Naive thymus-derived CD8-positive, alpha-beta T cell (primary cell): ENCODE results near the gene PLCH2. TPM values are rescaled to one million over a fixed set of nuclear protein-coding genes. Genes with fewer than 3 reads are reported as not detected.

ENCODE experiments used
- ATAC-seq, 2 donors: fragments of 150-1000 bp; cut with Tn5 transposase in 1 of 2; sonication (Bioruptor Pico), chemical (Tn5 transposase) in 1 of 2; 1 replicate in 1 of 2; 2 replicates in 1 of 2; pipeline ENCODE4 v1.10.0; 2021; ENCODE audit warnings: mild to moderate bottlenecking in 2 of 2, moderate library complexity in 2 of 2
- POLR2A ChIA-PET: fragments of 350-600 bp; sonication (Branson Sonifier 250); formaldehyde crosslinking; loops from one replicate; lab custom pipeline; 2021; ENCODE audit warnings: antibody characterized with exemption; lab: Charles Lee
- DNase-seq, 10 donors: peaks; one replicate each; pipeline versions ENCODE4 v3.0.0 to v3.0.0-alpha.2; 2020 to 2022
- H3K27ac Mint-ChIP-seq, 10 donors: one replicate each; pipeline ENCODE4 v1.8.0; 2020 to 2022; ENCODE audit warnings: mild to moderate bottlenecking in 10 of 10, mixed read lengths in 10 of 10, moderate library complexity in 4 of 10, inconsistent platforms in 1 of 10
- H3K27me3 Mint-ChIP-seq, 5 donors: one replicate each; pipeline ENCODE4 v1.8.0; 2021 to 2022; ENCODE audit warnings: mixed read lengths in 5 of 5
- H3K36me3 Mint-ChIP-seq, 3 donors: one replicate each; pipeline ENCODE4 v1.8.0; 2020 to 2022; ENCODE audit warnings: mixed read lengths in 3 of 3, mild to moderate bottlenecking in 2 of 3, inconsistent platforms in 1 of 3
- H3K4me1 Mint-ChIP-seq, 4 donors: one replicate each; pipeline ENCODE4 v1.8.0; 2021 to 2022; ENCODE audit warnings: mixed read lengths in 4 of 4
- H3K4me3 Mint-ChIP-seq, 10 donors: one replicate each; pipeline ENCODE4 v1.8.0; 2020 to 2022; ENCODE audit warnings: mild to moderate bottlenecking in 10 of 10, mixed read lengths in 10 of 10, moderate library complexity in 6 of 10, inconsistent platforms in 1 of 10
- H3K9me3 Mint-ChIP-seq, 9 donors: one replicate each; pipeline ENCODE4 v1.8.0; 2020 to 2022; ENCODE audit warnings: mixed read lengths in 9 of 9, mild to moderate bottlenecking in 3 of 9, inconsistent platforms in 1 of 9, moderate library complexity in 1 of 9
- polyA plus RNA-seq, 3 donors: library from polyadenylated mRNA; unstranded; fragments of 300-500 nt; fragmentation: Illumina TruSeq; gene quantifications; one replicate each; pipeline ENCODE4 v1.2.3, GENCODE V29; 2021
- total RNA-seq, 8 experiments: library from RNA in 2 of 8; stranded (reverse) in 2 of 8; gene quantifications; one replicate each; pipeline ENCODE4 v1.2.3 and lab custom pipeline; 2021 to 2026

Gene PLCH2
- total and polyA plus RNA-seq, 5 experiments from 2014 or later: 0.37 to 16.4 (median 0.52) TPM

DNA sequence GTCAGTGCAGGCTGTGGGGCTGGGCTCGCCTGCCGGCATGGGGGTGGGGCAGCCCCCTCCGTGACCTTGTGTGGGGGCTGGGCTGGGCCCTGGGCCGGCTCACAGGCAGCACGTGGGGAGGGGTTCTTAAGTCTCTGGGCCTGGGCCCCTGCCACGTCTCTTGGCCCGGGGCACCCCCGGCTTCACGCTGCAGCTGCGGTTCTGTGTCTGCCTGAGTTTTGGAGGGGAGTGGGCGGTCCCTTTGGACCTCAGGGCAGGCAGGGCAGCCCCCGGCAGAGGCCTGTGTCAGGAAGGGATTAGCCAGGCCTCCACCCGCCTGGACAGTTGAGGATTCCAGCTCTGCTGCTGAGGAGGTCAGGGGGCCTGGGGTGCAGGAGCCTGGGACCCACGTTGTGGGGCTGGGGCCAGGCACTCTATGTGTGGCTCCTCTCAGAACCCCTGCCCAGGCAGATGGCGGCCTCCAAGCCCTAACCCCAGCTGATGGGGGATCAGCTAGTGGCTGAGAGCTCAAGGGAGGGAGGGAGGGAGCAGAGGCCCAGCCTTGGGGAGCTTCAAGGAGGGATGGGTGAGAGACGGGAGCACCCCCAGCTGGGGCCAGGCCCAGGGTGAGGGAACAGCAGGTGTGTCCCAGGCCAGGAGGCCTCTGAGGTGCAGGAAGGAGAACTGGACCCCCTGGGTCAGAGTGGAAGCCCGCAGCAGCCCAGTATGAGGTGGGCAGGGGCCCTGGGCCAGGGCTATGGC, 1.8 kb upstream of the PLCH2 start:
- H3K9me3 Mint-ChIP-seq: no peaks in the 10 kb centered on the region
- H3K27me3 Mint-ChIP-seq: no peaks in the 10 kb centered on the region
- POLR2A ChIA-PET: no interaction called here
- no peaks in the 10 kb centered on the region for H3K4me1 Mint-ChIP-seq
- no peak overlapping the region for H3K4me3 Mint-ChIP-seq
- no peaks in the 10 kb centered on the region for H3K36me3 Mint-ChIP-seq
- no peak for ATAC-seq
- H3K27ac Mint-ChIP-seq: no peak overlapping the region
- no peak for DNase-seq

DNA sequence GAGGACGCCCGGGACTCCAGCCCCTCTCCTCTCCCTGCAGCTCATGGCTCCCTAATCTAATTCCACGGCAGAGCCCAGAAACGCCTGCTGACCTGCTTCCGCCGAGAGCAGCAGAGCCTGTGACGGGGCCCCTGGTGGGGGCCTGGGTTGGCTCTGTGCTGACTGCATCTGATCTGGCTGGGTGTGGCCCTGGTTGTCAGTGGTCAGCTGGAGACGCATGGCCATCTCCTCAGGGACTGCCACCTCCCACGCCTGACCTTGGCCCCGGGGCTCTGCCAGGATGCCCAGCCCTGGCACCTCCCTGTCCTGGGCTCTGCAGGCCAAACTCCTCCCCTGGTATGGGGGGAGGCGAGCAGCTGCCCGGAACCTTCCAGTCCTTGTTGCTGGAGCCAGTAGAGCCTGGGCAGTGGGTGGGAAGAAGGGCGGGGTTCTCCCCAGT, 1.1 kb upstream of the PLCH2 start:
- no peaks in the 10 kb centered on the region for H3K27me3 Mint-ChIP-seq
- POLR2A ChIA-PET: no interaction called here
- no peaks in the 10 kb centered on the region for H3K4me1 Mint-ChIP-seq
- no peaks in the 10 kb centered on the region for H3K36me3 Mint-ChIP-seq
- no peak overlapping the region for H3K4me3 Mint-ChIP-seq
- H3K9me3 Mint-ChIP-seq: no peaks in the 10 kb centered on the region
- no peak for ATAC-seq
- H3K27ac Mint-ChIP-seq: no peak overlapping the region
- no peak for DNase-seq

DNA sequence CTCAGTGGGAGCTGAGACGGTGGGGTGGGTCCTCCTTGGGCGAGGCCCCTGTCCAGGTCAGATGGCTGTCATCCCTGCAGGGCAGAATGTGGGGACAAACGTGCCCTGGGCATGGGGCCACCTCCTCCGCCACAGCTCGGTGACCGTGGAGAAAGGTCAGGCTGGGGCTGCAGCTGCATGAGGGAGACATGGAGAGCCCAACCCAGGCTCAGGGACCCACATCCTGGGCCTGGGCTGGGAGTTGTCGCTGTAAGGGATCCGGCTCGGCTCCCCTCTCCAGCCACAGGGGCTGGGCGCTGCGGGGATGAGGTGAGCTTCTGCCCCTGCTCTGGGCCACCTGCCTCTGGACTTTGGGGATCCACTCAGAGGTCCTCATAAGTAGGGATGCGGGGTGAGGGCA, 518 bp upstream of the PLCH2 start:
- no peaks in the 10 kb centered on the region for H3K4me1 Mint-ChIP-seq
- H3K27me3 Mint-ChIP-seq: no peaks in the 10 kb centered on the region
- no peaks in the 10 kb centered on the region for H3K36me3 Mint-ChIP-seq
- ATAC-seq (no peak), DNase-seq (no peak)
- no peak overlapping the region for H3K4me3 Mint-ChIP-seq
- H3K9me3 Mint-ChIP-seq: no peaks in the 10 kb centered on the region
- no peak overlapping the region for H3K27ac Mint-ChIP-seq
- POLR2A ChIA-PET: no interaction called here

DNA sequence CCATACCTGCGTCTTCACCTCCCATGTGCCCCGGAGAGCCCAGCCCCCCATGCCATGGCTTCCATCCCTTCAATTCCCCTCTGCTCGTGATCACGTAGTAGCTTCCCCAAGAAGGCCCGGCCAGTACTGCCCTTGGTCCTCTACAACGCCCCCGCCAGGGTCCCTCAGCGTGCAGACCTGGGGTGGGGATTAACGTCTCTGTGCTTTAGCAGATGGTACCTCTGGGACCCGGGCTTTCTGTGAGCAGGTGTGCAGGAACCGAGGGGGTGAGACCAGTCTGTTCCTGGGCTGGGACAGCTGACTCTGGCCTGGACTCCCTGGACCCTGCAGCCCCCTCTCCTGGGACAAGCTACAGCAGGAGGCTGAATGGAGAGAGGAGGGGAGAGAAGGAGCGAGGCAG, 1.2 kb downstream of the PLCH2 start:
- DNase-seq: no peak
- H3K9me3 Mint-ChIP-seq: no peaks in the 10 kb centered on the region
- no peak for ATAC-seq
- H3K27me3 Mint-ChIP-seq: no peaks in the 10 kb centered on the region
- no peaks in the 10 kb centered on the region for H3K4me1 Mint-ChIP-seq
- POLR2A ChIA-PET: no interaction called here
- no peak overlapping the region for H3K27ac Mint-ChIP-seq
- no peak overlapping the region for H3K4me3 Mint-ChIP-seq
- no peaks in the 10 kb centered on the region for H3K36me3 Mint-ChIP-seq

DNA sequence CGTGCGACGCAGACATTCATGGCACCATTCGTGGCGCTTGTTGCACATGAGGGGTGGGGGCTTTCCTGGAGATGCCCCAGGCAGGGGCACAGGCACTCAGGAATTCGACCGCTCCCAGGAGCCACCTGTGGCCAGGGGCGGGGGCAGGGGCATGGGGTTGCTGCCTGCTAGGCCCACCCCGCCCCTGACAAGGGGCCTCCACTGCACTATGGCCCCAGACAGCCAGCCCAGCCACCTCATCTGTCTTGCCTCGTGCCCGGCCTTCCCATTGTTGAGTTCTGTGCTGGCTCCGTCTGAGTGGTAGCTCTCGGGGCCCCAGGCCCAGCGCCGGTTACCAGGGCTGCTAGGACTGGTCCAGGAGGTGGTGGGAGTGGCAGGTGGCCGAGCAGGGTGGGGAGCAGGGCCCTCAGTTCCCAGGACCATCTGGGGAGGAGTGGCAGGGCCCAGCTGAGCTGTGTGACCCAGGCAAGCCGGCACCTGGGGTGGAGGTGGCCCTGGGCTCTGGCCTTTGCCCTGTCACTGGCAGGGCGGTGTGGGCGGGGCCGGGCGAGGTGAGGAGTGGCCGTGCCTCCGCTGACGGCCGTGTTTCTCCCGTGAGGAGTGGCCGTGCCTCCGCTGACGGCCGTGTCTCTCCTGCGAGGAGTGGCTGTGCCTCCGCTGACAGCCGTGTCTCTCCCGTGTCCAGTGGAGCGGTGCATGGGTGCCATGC, 1.9 kb downstream of the PLCH2 start:
- no peak overlapping the region for H3K4me3 Mint-ChIP-seq
- H3K9me3 Mint-ChIP-seq: no peaks in the 10 kb centered on the region
- DNase-seq: no peak
- H3K36me3 Mint-ChIP-seq: no peaks in the 10 kb centered on the region
- H3K4me1 Mint-ChIP-seq: no peaks in the 10 kb centered on the region
- no peaks in the 10 kb centered on the region for H3K27me3 Mint-ChIP-seq
- no peak for ATAC-seq
- H3K27ac Mint-ChIP-seq: no peak overlapping the region
- POLR2A ChIA-PET: no interaction called here

DNA sequence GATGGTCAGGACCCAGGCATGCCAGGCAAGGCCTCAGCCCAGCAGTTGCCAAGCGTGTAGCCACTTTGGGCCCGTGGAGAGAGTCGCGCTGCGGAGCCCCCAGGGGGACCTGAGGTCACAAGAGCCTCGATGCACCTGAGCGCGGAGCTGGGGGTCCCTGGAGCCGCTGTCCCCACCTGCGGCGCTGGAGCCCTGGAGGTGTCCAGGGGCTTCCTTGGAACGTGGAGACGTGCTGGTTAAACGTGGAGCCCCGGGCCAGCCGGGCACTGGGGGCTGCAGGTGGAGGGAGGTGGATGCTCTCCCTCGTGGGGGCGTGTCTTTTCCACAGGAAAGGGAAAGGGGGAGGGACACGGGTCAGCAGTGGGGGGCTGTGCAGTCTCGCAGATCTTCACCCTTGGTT, 3.1 kb downstream of the PLCH2 start:
- ATAC-seq: no peak
- Mint-ChIP-seq H3K4me1 (peaks cover 0 to 3% (median 1%) of the 10 kb centered on the region in 4 donors), H3K27ac (no peak overlapping the region), H3K4me3 (no peak overlapping the region), H3K36me3 (no peaks in the 10 kb centered on the region), H3K27me3 (no peaks in the 10 kb centered on the region), H3K9me3 (no peaks in the 10 kb centered on the region)
- POLR2A ChIA-PET: interaction anchor here (1.6 kb wide), 1 partner anchor 9 kb away, joined by 5 read pairs; no protein-coding TSS in a partner anchor
- DNase-seq: no peak

DNA sequence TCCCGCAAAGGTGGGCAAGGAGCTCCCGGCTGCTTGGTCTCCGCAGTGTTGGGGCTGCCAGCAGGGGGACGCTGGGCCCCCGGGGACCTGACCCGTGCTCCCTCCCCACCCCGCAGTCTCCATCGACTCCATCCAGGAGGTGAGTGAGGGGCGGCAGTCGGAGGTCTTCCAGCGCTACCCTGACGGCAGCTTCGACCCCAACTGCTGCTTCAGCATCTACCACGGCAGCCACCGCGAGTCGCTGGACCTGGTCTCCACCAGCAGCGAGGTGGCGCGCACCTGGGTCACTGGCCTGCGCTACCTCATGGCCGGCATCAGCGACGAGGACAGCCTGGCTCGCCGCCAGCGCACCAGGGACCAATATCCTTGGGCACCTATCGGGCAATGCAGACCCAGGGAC, 3.5 kb downstream of the PLCH2 start:
- Mint-ChIP-seq H3K4me1 (peaks cover 0 to 4% (median 2%) of the 10 kb centered on the region in 4 donors), H3K27ac (no peak overlapping the region), H3K9me3 (no peaks in the 10 kb centered on the region), H3K4me3 (no peak overlapping the region), H3K36me3 (no peaks in the 10 kb centered on the region), H3K27me3 (no peaks in the 10 kb centered on the region)
- no peak for DNase-seq
- POLR2A ChIA-PET: interaction anchor here (1.6 kb wide), 1 partner anchor 8 kb away, joined by 5 read pairs; no protein-coding TSS in a partner anchor
- ATAC-seq: no peak

DNA sequence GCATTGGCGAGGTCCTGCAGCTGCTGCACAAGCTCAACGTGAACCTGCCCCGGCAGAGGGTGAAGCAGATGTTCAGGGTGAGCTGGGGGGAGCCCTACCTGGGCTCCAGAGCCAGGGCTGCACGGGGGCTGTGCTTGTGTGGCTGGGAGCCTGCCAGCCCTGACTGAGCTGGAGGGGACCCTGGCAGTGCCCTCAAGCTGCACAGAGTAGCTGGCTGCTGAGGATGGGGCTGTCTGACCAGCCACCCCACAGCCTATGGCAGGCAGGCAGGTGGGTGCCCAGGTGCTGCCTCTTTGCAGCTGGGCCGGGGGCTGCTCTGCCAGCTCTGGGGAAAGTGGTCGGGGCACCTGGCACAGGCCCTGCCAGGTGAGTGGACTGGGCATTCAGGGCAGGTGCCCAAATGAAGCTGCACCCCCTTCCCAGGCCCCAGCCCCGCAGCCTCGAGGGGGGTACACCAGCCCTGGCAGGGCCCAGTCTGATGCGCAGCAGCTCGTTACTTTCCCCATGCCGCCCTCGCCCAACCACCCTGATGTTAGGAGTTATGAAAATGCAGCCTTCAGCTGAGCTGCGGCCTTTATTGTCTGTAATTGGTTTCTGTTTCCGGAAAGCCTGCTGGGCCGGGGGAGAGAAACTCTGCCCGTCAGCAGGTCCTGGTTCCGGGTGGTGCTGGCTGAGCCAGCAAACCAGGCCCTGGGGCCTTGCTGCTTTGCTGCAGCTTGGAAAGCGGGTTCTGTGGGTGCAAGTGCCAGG, 4.3 kb downstream of the PLCH2 start:
- no peak for ATAC-seq
- POLR2A ChIA-PET: interaction anchor here (1.6 kb wide), 1 partner anchor 8 kb away, joined by 5 read pairs; no protein-coding TSS in a partner anchor
- DNase-seq: no peak
- Mint-ChIP-seq H3K27ac (no peak overlapping the region), H3K27me3 (no peaks in the 10 kb centered on the region), H3K4me3 (no peak overlapping the region), H3K36me3 (no peaks in the 10 kb centered on the region), H3K9me3 (no peaks in the 10 kb centered on the region), H3K4me1 (peaks cover 0 to 4% (median 2%) of the 10 kb centered on the region in 4 donors)

DNA sequence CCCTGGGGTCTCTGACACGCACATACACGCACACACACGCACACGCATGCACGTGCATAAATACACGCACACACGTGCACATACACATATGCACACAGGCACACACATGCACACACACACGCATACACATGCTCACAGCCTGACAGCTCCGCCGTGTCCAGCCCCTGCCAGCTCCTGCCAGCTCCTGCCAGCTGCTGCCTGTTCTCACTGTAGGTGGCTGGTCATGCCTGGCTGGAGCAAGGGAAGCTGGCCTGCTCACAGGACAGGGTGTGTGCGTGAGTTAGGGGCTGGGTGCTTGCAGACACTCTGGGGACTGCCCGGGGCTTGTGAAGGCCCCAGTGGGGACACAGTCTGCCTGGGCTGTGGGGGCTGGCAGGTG, 4.9 kb downstream of the PLCH2 start:
- Mint-ChIP-seq H3K36me3 (no peaks in the 10 kb centered on the region), H3K9me3 (no peaks in the 10 kb centered on the region), H3K27ac (no peak overlapping the region), H3K4me3 (no peak overlapping the region), H3K4me1 (peaks cover 0 to 4% (median 2%) of the 10 kb centered on the region in 4 donors), H3K27me3 (no peaks in the 10 kb centered on the region)
- POLR2A ChIA-PET: no interaction called here
- DNase-seq (no peak), ATAC-seq (no peak)

DNA sequence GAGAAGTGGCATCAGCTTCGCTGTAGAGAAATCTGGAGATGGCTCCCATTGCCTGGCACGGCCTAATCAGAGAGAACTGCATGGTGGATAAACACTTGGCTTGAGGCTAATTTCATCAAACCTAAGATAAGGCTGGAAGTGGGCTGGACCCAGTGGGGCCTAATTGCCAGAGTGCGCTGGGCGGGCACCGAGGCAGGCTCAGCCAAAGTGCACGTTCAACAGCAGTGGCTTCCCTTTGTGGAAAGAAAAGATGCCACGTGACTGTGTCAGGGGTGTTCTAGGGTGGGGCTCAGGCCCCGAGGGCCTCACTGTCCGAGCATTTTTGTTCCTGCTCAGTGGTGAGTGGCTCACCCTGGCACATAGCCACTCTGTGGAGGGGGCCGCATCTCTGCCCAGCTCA, 5.8 kb downstream of the PLCH2 start:
- no peak for ATAC-seq
- peaks cover 0 to 3% (median 0%) of the 10 kb centered on the region in 9 donors for H3K9me3 Mint-ChIP-seq
- H3K36me3 Mint-ChIP-seq: no peaks in the 10 kb centered on the region
- H3K4me1 Mint-ChIP-seq: peaks cover 0 to 4% (median 2%) of the 10 kb centered on the region in 4 donors
- DNase-seq: no peak
- no peak overlapping the region for H3K4me3 Mint-ChIP-seq
- POLR2A ChIA-PET: interaction anchor here (0.6 kb wide), 1 partner anchor 1469 kb away, joined by 3 read pairs; no protein-coding TSS in a partner anchor
- no peaks in the 10 kb centered on the region for H3K27me3 Mint-ChIP-seq
- H3K27ac Mint-ChIP-seq: no peak overlapping the region

DNA sequence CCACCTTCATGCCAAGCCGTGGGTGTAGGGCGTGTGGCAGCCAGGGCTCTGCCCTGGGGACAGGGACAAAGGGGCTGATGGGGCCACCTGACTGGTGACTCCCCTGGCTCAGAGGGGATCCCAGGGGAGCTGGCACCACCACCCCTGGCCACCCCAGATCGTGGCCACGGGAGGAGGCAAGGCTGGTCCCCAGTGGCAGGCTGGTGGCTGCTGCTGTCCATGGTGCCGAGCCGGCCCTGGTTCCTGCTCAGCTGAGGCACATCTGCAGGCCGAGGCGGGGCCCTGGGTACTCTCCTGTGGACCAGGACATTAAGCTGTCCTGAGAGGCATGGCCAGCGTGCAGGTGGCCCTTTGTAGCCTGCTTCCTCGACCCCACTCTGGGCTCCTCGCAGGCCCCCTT, 6.5 kb downstream of the PLCH2 start:
- H3K4me3 Mint-ChIP-seq: no peak overlapping the region
- peaks cover 0 to 1% (median 0%) of the 10 kb centered on the region in 3 donors for H3K36me3 Mint-ChIP-seq
- ATAC-seq (no peak), DNase-seq (no peak)
- peaks cover 0 to 4% (median 2%) of the 10 kb centered on the region in 4 donors for H3K4me1 Mint-ChIP-seq
- H3K27me3 Mint-ChIP-seq: no peaks in the 10 kb centered on the region
- H3K27ac Mint-ChIP-seq: no peak overlapping the region
- POLR2A ChIA-PET: no interaction called here
- peaks cover 0 to 4% (median 0%) of the 10 kb centered on the region in 9 donors for H3K9me3 Mint-ChIP-seq

DNA sequence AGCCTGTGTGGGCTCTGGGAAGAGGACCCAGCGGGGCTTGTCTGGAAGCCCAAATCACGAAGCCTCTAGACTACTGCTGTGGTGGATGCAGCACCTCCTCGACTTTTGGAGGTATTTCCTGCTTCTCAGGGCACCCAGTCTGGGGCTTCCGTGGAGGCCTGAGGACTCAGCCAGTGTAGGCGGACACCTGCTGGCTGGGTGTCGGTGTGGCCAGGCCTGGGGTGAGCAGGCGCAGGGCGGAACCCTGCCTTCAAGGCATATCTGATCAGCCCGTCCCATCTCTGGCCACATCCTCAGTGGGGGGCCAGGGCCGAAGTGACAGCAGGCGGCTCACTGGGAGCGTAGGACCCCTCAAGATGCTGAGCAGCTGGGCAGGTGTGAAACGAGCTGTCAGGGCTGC, 6.9 kb downstream of the PLCH2 start:
- POLR2A ChIA-PET: no interaction called here
- ATAC-seq: no peak
- peak overlapping the region in 1 of 10 donors; percentile 41 for H3K27ac Mint-ChIP-seq
- DNase-seq: no peak
- peaks cover 0 to 5% (median 3%) of the 10 kb centered on the region in 3 donors for H3K36me3 Mint-ChIP-seq
- H3K4me1 Mint-ChIP-seq: peaks cover 0 to 5% (median 2%) of the 10 kb centered on the region in 4 donors
- no peak overlapping the region for H3K4me3 Mint-ChIP-seq
- H3K27me3 Mint-ChIP-seq: no peaks in the 10 kb centered on the region
- H3K9me3 Mint-ChIP-seq: peaks cover 0 to 6% (median 2%) of the 10 kb centered on the region in 9 donors

DNA sequence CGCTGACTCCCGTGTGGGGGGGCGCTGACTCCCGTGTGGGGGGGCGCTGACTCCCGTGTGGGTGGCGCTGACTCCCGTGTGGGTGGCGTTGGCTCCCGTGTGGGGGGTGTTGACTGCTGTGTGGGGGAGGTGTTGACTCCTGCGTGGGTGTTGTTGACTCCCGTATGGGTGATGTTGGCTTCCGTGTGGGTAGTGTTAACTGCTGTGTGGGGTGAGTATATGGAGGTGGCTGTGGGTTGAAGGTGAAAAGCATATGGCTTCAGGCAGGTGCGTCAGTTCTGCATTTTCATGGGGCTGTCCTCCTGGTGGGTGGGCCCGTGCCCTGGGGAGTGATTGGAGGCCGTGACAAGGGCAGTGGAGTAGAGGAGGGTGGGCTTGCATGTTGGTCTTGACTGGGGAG, 7.9 kb downstream of the PLCH2 start:
- Mint-ChIP-seq H3K9me3 (peaks cover 0 to 15% (median 9%) of the 10 kb centered on the region in 9 donors), H3K36me3 (peaks cover 0 to 14% (median 9%) of the 10 kb centered on the region in 3 donors), H3K27ac (peak overlapping the region in 2 of 10 donors; percentile 16 to 66), H3K4me3 (no peak overlapping the region), H3K27me3 (no peaks in the 10 kb centered on the region), H3K4me1 (peaks cover 0 to 5% (median 2%) of the 10 kb centered on the region in 4 donors)
- POLR2A ChIA-PET: no interaction called here
- DNase-seq (no peak), ATAC-seq (no peak)
